Mucosa of gallbladder (tissue), 1 donor: ENCODE results near the gene CXADR. TPM values are rescaled to one million over a fixed set of nuclear protein-coding genes. Genes with fewer than 3 reads are reported as not detected.
A peak's percentile ranks its signal among the peaks of the same experiment; 100 is the strongest.
"Not testable (repeated sequence)": the region's sequence is repeated elsewhere in the genome, so short reads cannot be mapped to it uniquely, and the experiment has no call there.

Experiments
- DNase-seq: peaks from one replicate; pipeline ENCODE4 v3.0.0-alpha.2; 2020; ENCODE audit warnings: low spot score
- total RNA-seq: library from RNA; stranded (reverse); gene quantifications from one replicate; pipeline ENCODE4 v1.2.1, GENCODE V29; 2021
- donor health status: DM: no; HTN: no; CAD: no.

The CXADR gene
- total RNA-seq: 151 TPM

GRCh38 chr21:17512253-17513213 is at the start of gene CXADR:
CXADR (plus strand) TSS chr21:17513043; CDS start chr21:17513130, 87 bp downstream.
- peak; percentile 86 for DNase-seq

- DNase-seq: no peak
These were observed 46.7 kb upstream of the CXADR start for GRCh38 chr21:17466166-17466565.

- DNase-seq: no peak
These were observed 45.5 kb upstream of the CXADR start for GRCh38 chr21:17467392-17467791.

- no peak for DNase-seq
These were observed 45.0 kb upstream of the CXADR start for GRCh38 chr21:17467829-17468228.

- no peak for DNase-seq
These were observed 44.1 kb upstream of the CXADR start for GRCh38 chr21:17468698-17469097.

- DNase-seq: no peak
These were observed 43.1 kb upstream of the CXADR start for GRCh38 chr21:17469727-17470126.

GRCh38 chr21:17472182-17472581 is 40.7 kb upstream of the CXADR start:
- DNase-seq: no peak

- peak; percentile 90 for DNase-seq
These were observed 40.1 kb upstream of the CXADR start for GRCh38 chr21:17472592-17473271.

GRCh38 chr21:17476006-17476405 is 36.8 kb upstream of the CXADR start:
- DNase-seq: peak; percentile 56

GRCh38 chr21:17478156-17478555 is 34.7 kb upstream of the CXADR start:
- not testable (repeated sequence) for DNase-seq

- DNase-seq: no peak
These were observed 33.2 kb upstream of the CXADR start for GRCh38 chr21:17479606-17480005.

- DNase-seq: no peak
These were observed 29.9 kb upstream of the CXADR start for GRCh38 chr21:17482928-17483327.

- DNase-seq: no peak
These were observed 24.2 kb upstream of the CXADR start for GRCh38 chr21:17488620-17489019.

GRCh38 chr21:17489565-17489964 is 23.3 kb upstream of the CXADR start:
- DNase-seq: not testable (repeated sequence)

- peak; percentile 52 for DNase-seq
These were observed 21.0 kb upstream of the CXADR start for GRCh38 chr21:17491716-17492414.

GRCh38 chr21:17492415-17493168 is 20.3 kb upstream of the CXADR start:
- no peak for DNase-seq

GRCh38 chr21:17494051-17494450 is 18.8 kb upstream of the CXADR start:
- DNase-seq: no peak

GRCh38 chr21:17495680-17496079 is 17.2 kb upstream of the CXADR start:
- no peak for DNase-seq

- DNase-seq: no peak
These were observed 15.5 kb upstream of the CXADR start for GRCh38 chr21:17497316-17497715.

GRCh38 chr21:17498586-17498985 is 14.3 kb upstream of the CXADR start:
- DNase-seq: no peak
